K562 (cell line): ENCODE data around the gene DNMT1. TPM values are rescaled to one million over a fixed set of nuclear protein-coding genes. Genes with fewer than 3 reads are reported as not detected.

ENCODE experiments used
- ATAC-seq: fragments of 200-7000 bp; cut with Tn5 transposase; 3 replicates; pipeline ENCODE4 v1.9.1; 2020; ENCODE audit warnings: moderate library complexity
- BruUV-seq: library from RNA; stranded (reverse); fragments of 400-500 nt; replicated peaks from 2 replicates; lab custom pipeline; 2021; lab: Mats Ljungman, UMichigan
- CTCF ChIA-PET: fragments of 300-600 bp; formaldehyde crosslinking; extraction: SDS; loops from one replicate; lab custom pipeline; 2021; ENCODE audit warnings: low intra/inter-chr PET ratio; lab: Yijun Ruan, JAX
- POLR2A ChIA-PET: fragments of 300-600, 350-650 bp; sonication (Branson Sonifier 250); formaldehyde crosslinking; extraction: SDS; loops from one replicate; lab custom pipeline; 2021; ENCODE audit warnings: antibody characterized with exemption, inconsistent platforms; lab: Yijun Ruan, JAX
- DNase-seq, 4 experiments: peaks; one replicate each; pipeline versions ENCODE4 v3.0.0 to v3.0.0-alpha.2; 2011 to 2018; ENCODE audit warnings: low spot score in 3 of 4, mixed read lengths in 3 of 4; ENCODE audit errors: extremely low read depth in 1 of 4
- FAIRE-seq: peaks from 2 replicates; lab custom pipeline; 2011; peaks lifted over from hg19 to GRCh38; lab: Jason Lieb, UNC
- H2AFZ ChIP-seq: 2 replicates; pipeline ENCODE4 v1.6.0; 2011; ENCODE audit warnings: low read depth, low read length, control low read depth, inconsistent platforms
- H3K27ac ChIP-seq: fragments of 200-600 bp; 3 replicates; pipeline ENCODE4 v1.8.0; 2011; ENCODE audit warnings: low read depth, mild to moderate bottlenecking, control low read depth, inconsistent platforms, low read length, moderate library complexity, mixed read lengths; ENCODE audit errors: extremely low read depth
- H3K27me3 ChIP-seq, 2 experiments: fragments of 300-600 bp in 1 of 2; 2 replicates in 1 of 2; 3 replicates in 1 of 2; pipeline versions ENCODE4 v1.6.0 to v1.8.0; 2011; ENCODE audit warnings: inconsistent platforms in 2 of 2, low read length in 2 of 2, mild to moderate bottlenecking in 1 of 2, mixed read lengths in 1 of 2, moderate library complexity in 1 of 2; ENCODE audit not compliant: control insufficient read depth in 2 of 2, insufficient read depth in 2 of 2
- H3K36me3 ChIP-seq: fragments of 300-600 bp; 3 replicates; pipeline ENCODE4 v1.8.0; 2011; ENCODE audit warnings: mild to moderate bottlenecking, low read length, inconsistent platforms; ENCODE audit not compliant: control insufficient read depth, insufficient read depth
- H3K4me1 ChIP-seq, 2 experiments: fragments of 200-600 bp in 1 of 2; replicated peaks in 1 of 2; 2 replicates in 1 of 2; 3 replicates in 1 of 2; pipeline versions ENCODE4 v1.5.1 to v1.8.0; 2011; ENCODE audit warnings: inconsistent platforms in 2 of 2, low read length in 2 of 2, mild to moderate bottlenecking in 1 of 2, mixed read lengths in 1 of 2, moderate library complexity in 1 of 2; ENCODE audit not compliant: control insufficient read depth in 2 of 2, insufficient read depth in 2 of 2
- H3K4me2 ChIP-seq: 2 replicates; pipeline ENCODE4 v1.6.1; 2011; ENCODE audit warnings: low read length, control low read depth, inconsistent platforms, mixed read lengths; ENCODE audit not compliant: insufficient read depth
- H3K4me3 ChIP-seq: fragments of 200-600 bp; sonication (generic), shearing (Covaris generic); 2 replicates; pipeline ENCODE4 v1.5.1; 2016; ENCODE audit warnings: control low read depth, inconsistent platforms
- H3K79me2 ChIP-seq: fragments of 200-600 bp; 3 replicates; pipeline ENCODE4 v1.8.0; 2011; ENCODE audit warnings: low read length, inconsistent platforms; ENCODE audit not compliant: control insufficient read depth, insufficient read depth
- H3K9ac ChIP-seq, 2 experiments: 2 replicates each; pipeline versions ENCODE4 v1.6.0 to v1.6.1; 2011; ENCODE audit warnings: low read depth in 2 of 2, low read length in 2 of 2, control low read depth in 1 of 2, inconsistent platforms in 1 of 2, mild to moderate bottlenecking in 1 of 2, mixed read lengths in 1 of 2; ENCODE audit not compliant: insufficient read depth in 1 of 2
- H3K9me1 ChIP-seq: one replicate; pipeline ENCODE4 v1.6.0; 2011; ENCODE audit warnings: inconsistent platforms, mild to moderate bottlenecking, low read length, moderate library complexity; ENCODE audit not compliant: control insufficient read depth, insufficient read depth
- H3K9me3 ChIP-seq: replicated peaks from 2 replicates; pipeline ENCODE4 v1.5.1; 2011; ENCODE audit warnings: low read depth, low read length, inconsistent platforms; ENCODE audit not compliant: control insufficient read depth, insufficient read depth
- H4K20me1 ChIP-seq: replicated peaks from 2 replicates; pipeline ENCODE4 v1.6.1; 2011; ENCODE audit warnings: low read length, inconsistent platforms, mixed read lengths; ENCODE audit not compliant: control insufficient read depth, insufficient read depth
- BCOR ChIP-seq: fragments of 450-650 bp; IDR thresholded peaks from 2 replicates; pipeline ENCODE4 v1.6.1; 2016
- ELF4 ChIP-seq: fragments of 450-650 bp; formaldehyde crosslinking; IDR thresholded peaks from 2 replicates; pipeline ENCODE4 v1.4.0; 2022; ENCODE audit warnings: missing genetic modification characterization
- GABPB2 ChIP-seq: fragments of 250-450 bp; sonication (Bioruptor Pico); conservative IDR thresholded peaks from 2 replicates; pipeline ENCODE4 v1.5.1; 2021; ENCODE audit warnings: mild to moderate bottlenecking
- MCM3 ChIP-seq: fragments of 450-650 bp; IDR thresholded peaks from 2 replicates; pipeline ENCODE4 v1.6.1; 2016
- POLR3A ChIP-seq: IDR thresholded peaks from 2 replicates; pipeline ENCODE4 v1.6.1; 2011; ENCODE audit warnings: borderline replicate concordance, mild to moderate bottlenecking, moderate library complexity; ENCODE audit not compliant: insufficient read length, insufficient read depth; ENCODE audit errors: extremely low read depth
- RBM34 ChIP-seq: fragments of 200-400 bp; formaldehyde crosslinking; IDR thresholded peaks from 2 replicates; pipeline ENCODE4 v1.6.1; 2018; ENCODE audit warnings: low read length, borderline replicate concordance; ENCODE audit not compliant: insufficient read depth
- ZNF263 ChIP-seq: sonication (generic); formaldehyde crosslinking; IDR thresholded peaks from 2 replicates; pipeline ENCODE4 v1.8.0; 2022; ENCODE audit warnings: mild to moderate bottlenecking, missing genetic modification reagents, borderline replicate concordance
- WGBS: fragments of 100-300 bp; shearing (Covaris generic); methylation state at CpG from one replicate; pipeline ENCODE4 v1.1.6; 2016; ENCODE audit warnings: low coverage, mixed read lengths; ENCODE audit not compliant: insufficient coverage; ENCODE audit errors: missing lambda C conversion rate; 5-methylcytosine and 5-hydroxymethylcytosine counted together
- in situ Hi-C: fragments of 300-500 bp; cut with MboI; formaldehyde crosslinking; loops from 4 replicates; pipeline ENCODE4 v1.15.0; 2018; ENCODE audit warnings: inconsistent platforms, mixed read lengths
- intact Hi-C: fragments of 100-400 bp; cut with micrococcal nuclease; formaldehyde crosslinking; loops from 2 replicates; pipeline ENCODE4 v1.14.2; 2022
- polyA plus RNA-seq, 8 experiments: library from polyadenylated mRNA; depleted of rRNA in 4 of 8; stranded (reverse) in 5 of 8; unstranded in 3 of 8; fragments of >200 nt; fragmentation: Nextera tagmentation in 2 of 8; fragmentation: Illumina TruSeq in 1 of 8; extraction: Ambion mirVana in 2 of 8; extraction: Trizol in 1 of 8; gene quantifications; 2 replicates each; pipeline versions ENCODE4 v1.2.1 to v1.2.3, GENCODE V29; 2011 to 2014; ENCODE audit warnings: inconsistent platforms in 1 of 8, missing spikeins in 1 of 8
- total RNA-seq, 7 experiments: library from RNA; depleted of rRNA in 6 of 7; stranded (reverse); fragments of >200 nt in 6 of 7; fragmentation: Illumina TruSeq in 2 of 7; extraction: Trizol in 2 of 7; gene quantifications; 2 replicates each; pipeline versions ENCODE4 v1.2.1 to v1.2.3, GENCODE V29; 2011 to 2021; ENCODE audit warnings: low replicate concordance in 1 of 7
- TF ChIP-seq, protein P1 (sequence below): fragments of 450-650 bp; IDR thresholded peaks from 2 replicates; pipeline ENCODE4 v1.6.1; 2016; ENCODE audit warnings: low read depth, mild to moderate bottlenecking, moderate library complexity

Gene DNMT1
- total and polyA plus RNA-seq, 9 of the 15 experiments (the other 6 are each of a cell fraction or from before 2014, with no cell fraction given): 80.1 to 271 (median 121) TPM

DNA sequence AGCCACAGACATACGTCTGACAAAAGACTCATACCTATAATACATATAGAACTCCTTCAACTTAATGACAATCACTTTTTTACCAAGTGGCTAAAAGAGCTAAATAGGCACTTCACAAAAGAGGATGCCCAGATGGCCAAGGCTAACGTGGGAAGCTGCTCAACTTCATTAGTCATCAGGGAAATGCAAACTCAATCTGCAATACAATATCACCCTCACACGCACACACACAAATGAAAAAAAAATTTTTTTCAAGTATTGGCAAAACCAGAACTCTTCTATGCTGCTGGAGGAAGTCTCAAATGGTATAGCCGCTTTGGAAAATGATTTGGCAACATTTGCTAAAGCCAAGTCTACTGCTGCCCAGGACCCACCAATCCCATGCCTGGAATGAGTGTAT lies 14.6 kb upstream of the DNMT1 start:
- intact Hi-C loops (no loop called here), in situ Hi-C loops (no loop called here)
- no peaks in the 10 kb centered on the region for H3K79me2 ChIP-seq
- DNase-seq: no peak
- WGBS: 9% methylated on average over 4 of the region's 4 CpGs
- no peaks in the 10 kb centered on the region for H4K20me1 ChIP-seq
- TF ChIP-seq ELF4 (CRISPR knock-in tag) (no peak), ZNF263 (no peak), POLR3A (no peak), BCOR (no peak), GABPB2 (CRISPR knock-in tag) (no peak), RBM34 (no peak), MCM3 (no peak)
- TF ChIP-seq, protein P1, sequence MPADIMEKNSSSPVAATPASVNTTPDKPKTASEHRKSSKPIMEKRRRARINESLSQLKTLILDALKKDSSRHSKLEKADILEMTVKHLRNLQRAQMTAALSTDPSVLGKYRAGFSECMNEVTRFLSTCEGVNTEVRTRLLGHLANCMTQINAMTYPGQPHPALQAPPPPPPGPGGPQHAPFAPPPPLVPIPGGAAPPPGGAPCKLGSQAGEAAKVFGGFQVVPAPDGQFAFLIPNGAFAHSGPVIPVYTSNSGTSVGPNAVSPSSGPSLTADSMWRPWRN: no peak
- no peak overlapping the region for H3K4me2 ChIP-seq
- no peak overlapping the region for H2AFZ ChIP-seq
- no peak overlapping the region for H3K9ac ChIP-seq
- H3K27ac ChIP-seq: no peak overlapping the region
- peak; percentile 42 for FAIRE-seq
- no peaks in the 10 kb centered on the region; a peak in 1 of 5 replicates for H3K4me1 ChIP-seq
- ChIA-PET CTCF (no interaction called here), POLR2A (interaction anchor here (0.6 to 1.3 kb wide), 2 partner anchors 8 to 128 kb away, joined by 3 to 4 read pairs; no protein-coding TSS in a partner anchor)
- BruUV-seq: no TSS peak
- ATAC-seq: no peak
- no peaks in the 10 kb centered on the region for H3K9me1 ChIP-seq
- H3K9me3 ChIP-seq: peaks cover 5% of the 10 kb centered on the region
- peaks cover 0 to 5% of the 10 kb centered on the region in 2 experiments; a peak in 3 of 5 replicates for H3K27me3 ChIP-seq
- H3K36me3 ChIP-seq: no peaks in the 10 kb centered on the region
- no peak overlapping the region for H3K4me3 ChIP-seq
